ENCODE data around the gene CDKN2A.

CDKN2A gene

GRCh38 chr9:21969011-21969940 is 24.9 kb downstream of the CDKN2A start:
- Histone ChIP-seq H3K79me2 (ENCODE audit: insufficient read depth, low read length) (peaks cover 51% of the 10 kb centered on the region), H3K4me1 (ENCODE audit: insufficient read depth, low read length) (peaks cover 21% of the 10 kb centered on the region), H3K4me2 (ENCODE audit: insufficient read depth, low read length) (no peak overlapping the region), H3K9me3 (ENCODE audit: insufficient read depth, low read length, severe bottlenecking) (no peaks in the 10 kb centered on the region), H2AFZ (ENCODE audit: low read depth, low read length) (no peak overlapping the region), H4K20me1 (ENCODE audit: insufficient read depth, low read length) (peaks cover 20% of the 10 kb centered on the region), H3K27ac (ENCODE audit: low read length) (no peak overlapping the region), H3K27me3 (ENCODE audit: insufficient read depth, low read length, poor library complexity) (no peaks in the 10 kb centered on the region), H3K9ac (ENCODE audit: low read depth, low read length) (no peak overlapping the region), H3K36me3 (ENCODE audit: insufficient read depth, low read length) (peaks cover 67% of the 10 kb centered on the region), H3K4me3 (ENCODE audit: low read depth in 1 of 2, low read length in 2 of 2) (no peak overlapping the region)
- ATAC-seq (ENCODE audit: insufficient read depth, low read depth) (no peak), DNase-seq (no peak)
- TF ChIP-seq CTCF (IDR thresholded peaks at IDR 0.05; ENCODE audit: borderline replicate concordance, extremely low read depth, low read length, poor library complexity, severe bottlenecking): no peak
- no peak for TF ChIP-seq EZH2 (IDR thresholded peaks at IDR 0.05; ENCODE audit: borderline replicate concordance, low read depth, low read length, severe bottlenecking)

- ATAC-seq (ENCODE audit: insufficient read depth, low read depth): no peak
- Histone ChIP-seq H3K27ac (ENCODE audit: low read length) (no peak overlapping the region), H3K27me3 (ENCODE audit: insufficient read depth, low read length, poor library complexity) (no peaks in the 10 kb centered on the region), H2AFZ (ENCODE audit: low read depth, low read length) (no peak overlapping the region), H4K20me1 (ENCODE audit: insufficient read depth, low read length) (peaks cover 20% of the 10 kb centered on the region), H3K79me2 (ENCODE audit: insufficient read depth, low read length) (peaks cover 43% of the 10 kb centered on the region), H3K9ac (ENCODE audit: low read depth, low read length) (no peak overlapping the region), H3K9me3 (ENCODE audit: insufficient read depth, low read length, severe bottlenecking) (no peaks in the 10 kb centered on the region), H3K4me1 (ENCODE audit: insufficient read depth, low read length) (peaks cover 18% of the 10 kb centered on the region), H3K4me2 (ENCODE audit: insufficient read depth, low read length) (no peak overlapping the region), H3K36me3 (ENCODE audit: insufficient read depth, low read length) (peaks cover 67% of the 10 kb centered on the region), H3K4me3 (ENCODE audit: low read depth in 1 of 2, low read length in 2 of 2) (no peak overlapping the region)
- DNase-seq: no peak
- TF ChIP-seq EZH2 (IDR thresholded peaks at IDR 0.05; ENCODE audit: borderline replicate concordance, low read depth, low read length, severe bottlenecking) (no peak), CTCF (IDR thresholded peaks at IDR 0.05; ENCODE audit: borderline replicate concordance, extremely low read depth, low read length, poor library complexity, severe bottlenecking) (no peak)
Observed at GRCh38 chr9:21968331-21969010, 25.7 kb downstream of the CDKN2A start.

- DNase-seq: no peak
- H3K27me3 ChIP-seq (ENCODE audit: insufficient read depth, low read length, poor library complexity): no peaks in the 10 kb centered on the region
Observed at GRCh38 chr9:21967702-21968101, 26.5 kb downstream of the CDKN2A start.

More at GRCh38 chr9:21967702-21968101, 26.5 kb downstream of the CDKN2A start:
- peaks cover 10% of the 10 kb centered on the region for H3K4me1 ChIP-seq (ENCODE audit: insufficient read depth, low read length)
- no peak overlapping the region for H3K4me3 ChIP-seq (ENCODE audit: low read depth in 1 of 2, low read length in 2 of 2)
- H3K4me2 ChIP-seq (ENCODE audit: insufficient read depth, low read length): no peak overlapping the region
- H3K9me3 ChIP-seq (ENCODE audit: insufficient read depth, low read length, severe bottlenecking): no peaks in the 10 kb centered on the region
- no peak overlapping the region for H3K9ac ChIP-seq (ENCODE audit: low read depth, low read length)
- peaks cover 66% of the 10 kb centered on the region for H3K36me3 ChIP-seq (ENCODE audit: insufficient read depth, low read length)
- no peak overlapping the region for H2AFZ ChIP-seq (ENCODE audit: low read depth, low read length)
- no peak for ATAC-seq (ENCODE audit: insufficient read depth, low read depth)
- H3K79me2 ChIP-seq (ENCODE audit: insufficient read depth, low read length): peaks cover 35% of the 10 kb centered on the region
- H4K20me1 ChIP-seq (ENCODE audit: insufficient read depth, low read length): peaks cover 20% of the 10 kb centered on the region
- no peak overlapping the region for H3K27ac ChIP-seq (ENCODE audit: low read length)
- TF ChIP-seq CTCF (IDR thresholded peaks at IDR 0.05; ENCODE audit: borderline replicate concordance, extremely low read depth, low read length, poor library complexity, severe bottlenecking) (no peak), EZH2 (IDR thresholded peaks at IDR 0.05; ENCODE audit: borderline replicate concordance, low read depth, low read length, severe bottlenecking) (no peak)

All from DND-41 (cell line).